HG02981 (cell line): ENCODE data around the gene NELL1.

Source experiments
- ATAC-seq: cut with Tn5 transposase; IDR thresholded peaks from one replicate; pipeline ENCODE4 v1.9.1; 2021; ENCODE audit warnings: mild to moderate bottlenecking, moderate library complexity; ENCODE audit not compliant: unreplicated experiment

NELL1 gene

DNA sequence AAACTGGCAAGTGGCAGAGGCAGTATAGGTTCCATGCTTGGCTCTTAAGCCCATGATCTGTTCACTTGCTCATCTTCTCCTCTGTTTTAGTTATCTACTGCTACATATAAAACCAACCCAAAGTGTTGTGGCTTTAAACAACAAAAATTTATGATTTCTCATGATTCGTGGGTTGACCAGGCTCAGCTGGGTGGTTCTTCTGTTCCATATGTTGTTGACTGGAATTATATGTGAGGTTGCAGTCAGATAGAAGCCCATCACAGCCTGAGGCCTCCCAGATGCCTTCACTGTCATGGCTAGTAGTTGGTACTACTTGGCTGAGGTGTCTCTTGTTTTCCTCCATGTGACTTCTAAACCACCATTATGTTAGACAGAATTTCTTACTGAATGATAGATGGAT, 632.6 kb downstream of the NELL1 start:
- no peak for ATAC-seq

- no peak for ATAC-seq
Measured at GRCh38 chr11:21306739-21307358, 637.5 kb downstream of the NELL1 start.

GRCh38 chr11:21307874-21308273, 638.5 kb downstream of the NELL1 start:
- ATAC-seq, result no peak

- ATAC-seq, result no peak
Measured at GRCh38 chr11:21316591-21316990, 647.2 kb downstream of the NELL1 start.

DNA sequence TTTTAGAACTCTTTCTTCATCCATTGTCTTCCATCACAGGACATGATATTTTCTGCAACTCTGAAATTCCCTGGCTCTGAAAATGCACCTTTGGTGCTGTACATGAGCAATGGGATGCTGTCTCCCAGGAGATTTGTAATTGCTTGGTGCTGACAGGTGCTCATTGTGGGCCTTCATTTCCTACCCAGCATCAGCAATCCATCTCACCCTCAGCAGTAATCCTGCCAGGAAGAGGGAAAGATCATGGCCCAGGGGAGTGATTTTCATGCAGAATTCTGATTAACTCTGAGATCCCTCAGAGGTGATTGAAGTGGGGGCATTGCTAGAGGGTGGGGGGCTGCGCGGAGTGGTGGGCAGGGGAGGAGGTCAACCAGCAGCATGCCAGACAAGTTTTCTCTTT, 651.7 kb downstream of the NELL1 start:
- ATAC-seq, result no peak

DNA sequence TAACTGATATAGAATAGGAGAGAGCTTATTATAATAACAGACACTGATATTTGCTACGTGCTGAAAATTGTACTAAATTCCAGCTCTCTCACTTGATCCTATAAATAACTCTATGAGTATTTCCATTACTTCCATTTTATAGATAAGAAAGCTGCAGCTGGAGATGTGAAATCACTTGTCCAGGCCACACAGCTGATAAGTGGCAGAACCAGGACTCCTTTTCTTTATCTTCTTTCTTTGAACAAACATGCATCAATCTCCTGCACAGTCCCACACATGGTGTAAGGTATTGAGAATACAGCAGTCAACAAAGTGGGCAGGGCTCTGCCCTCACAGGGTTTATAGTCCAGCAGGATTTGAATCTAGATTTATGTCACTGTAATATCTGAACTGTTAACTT, 652.1 kb downstream of the NELL1 start:
- ATAC-seq, result no peak

GRCh38 chr11:21323617-21324016, 654.2 kb downstream of the NELL1 start:
- ATAC-seq, result no peak

GRCh38 chr11:21343204-21343603, 673.8 kb downstream of the NELL1 start:
- ATAC-seq, result no peak

DNA sequence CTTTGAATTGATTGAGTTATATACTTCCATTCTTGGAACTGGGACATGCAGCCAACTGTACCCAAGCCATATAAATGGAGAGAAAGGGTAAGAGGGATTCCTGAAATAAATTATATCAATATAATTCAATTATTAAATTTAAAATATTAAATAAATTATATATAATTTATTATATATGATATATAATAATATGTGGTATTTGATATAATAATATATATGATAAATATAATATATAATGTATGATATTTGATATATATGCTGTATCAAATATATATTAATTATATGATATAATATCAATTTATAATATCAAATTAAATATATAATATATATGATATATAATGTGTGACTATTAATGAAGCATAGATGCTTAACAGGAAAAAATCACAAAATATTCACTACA, 677.0 kb downstream of the NELL1 start:
- no peak for ATAC-seq

GRCh38 chr11:21350613-21351012, 681.2 kb downstream of the NELL1 start:
- no peak for ATAC-seq

- no peak for ATAC-seq
Measured at GRCh38 chr11:21353425-21353824, 684.0 kb downstream of the NELL1 start.

GRCh38 chr11:21364866-21365624, 695.7 kb downstream of the NELL1 start:
- no peak for ATAC-seq

GRCh38 chr11:21369947-21370346, 700.6 kb downstream of the NELL1 start:
- ATAC-seq, result no peak

- no peak for ATAC-seq
Measured at GRCh38 chr11:21371044-21371443, 701.7 kb downstream of the NELL1 start.

- ATAC-seq, result no peak
Measured at GRCh38 chr11:21372672-21373071, 703.3 kb downstream of the NELL1 start.

- no peak for ATAC-seq
Measured at GRCh38 chr11:21374376-21374775, 705.0 kb downstream of the NELL1 start.

GRCh38 chr11:21385669-21386440, 716.5 kb downstream of the NELL1 start:
- ATAC-seq, result no peak

DNA sequence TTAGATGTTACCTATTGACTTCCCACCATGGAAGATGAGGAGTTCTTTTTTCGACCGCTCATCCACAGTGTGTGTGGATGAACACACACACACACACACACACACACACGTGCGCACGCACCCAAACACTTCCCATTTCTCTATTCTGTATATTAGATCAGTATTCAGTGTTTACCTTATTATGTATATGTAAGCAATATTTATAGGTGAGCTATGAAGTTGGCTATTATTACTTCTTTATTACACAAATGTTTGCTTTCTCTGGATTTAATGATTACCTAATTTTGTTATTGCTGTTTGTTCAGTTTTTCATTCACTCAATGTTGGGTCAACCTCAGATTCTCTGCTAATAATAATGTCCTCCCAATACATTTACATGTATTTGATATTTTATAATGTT, 721.0 kb downstream of the NELL1 start:
- no peak for ATAC-seq

- ATAC-seq, result no peak
Measured at GRCh38 chr11:21396342-21397008, 727.1 kb downstream of the NELL1 start.

DNA sequence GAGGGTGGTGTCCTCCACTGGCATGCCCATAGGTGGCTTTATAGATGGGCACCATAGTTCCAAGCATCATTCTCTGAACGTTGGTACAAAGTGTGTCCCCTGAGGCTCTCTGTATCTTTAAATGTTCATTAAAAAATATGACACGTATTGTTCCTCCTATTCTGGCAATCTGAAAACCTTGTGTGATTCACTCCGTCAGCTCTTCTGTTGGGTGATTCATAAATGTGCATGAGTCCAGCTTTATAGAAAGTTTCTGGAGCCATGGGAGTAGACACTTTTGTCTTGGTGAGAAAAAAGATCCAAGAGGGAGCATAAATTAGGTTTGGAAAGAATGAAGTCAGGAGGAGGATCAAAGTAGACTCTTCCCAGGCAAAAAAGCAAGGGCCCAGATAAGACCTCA, 728.8 kb downstream of the NELL1 start:
- ATAC-seq, result no peak

GRCh38 chr11:21401496-21401895, 732.1 kb downstream of the NELL1 start:
- ATAC-seq, result no peak
